Raji (cell line): ENCODE results near the gene CYSLTR2.

Source experiments
- POLR2A ChIP-seq: IDR thresholded peaks from 2 replicates; pipeline ENCODE4 v1.6.1; 2011; ENCODE audit warnings: low read depth, low read length, control low read depth; ENCODE audit not compliant: insufficient read depth

Gene CYSLTR2

DNA sequence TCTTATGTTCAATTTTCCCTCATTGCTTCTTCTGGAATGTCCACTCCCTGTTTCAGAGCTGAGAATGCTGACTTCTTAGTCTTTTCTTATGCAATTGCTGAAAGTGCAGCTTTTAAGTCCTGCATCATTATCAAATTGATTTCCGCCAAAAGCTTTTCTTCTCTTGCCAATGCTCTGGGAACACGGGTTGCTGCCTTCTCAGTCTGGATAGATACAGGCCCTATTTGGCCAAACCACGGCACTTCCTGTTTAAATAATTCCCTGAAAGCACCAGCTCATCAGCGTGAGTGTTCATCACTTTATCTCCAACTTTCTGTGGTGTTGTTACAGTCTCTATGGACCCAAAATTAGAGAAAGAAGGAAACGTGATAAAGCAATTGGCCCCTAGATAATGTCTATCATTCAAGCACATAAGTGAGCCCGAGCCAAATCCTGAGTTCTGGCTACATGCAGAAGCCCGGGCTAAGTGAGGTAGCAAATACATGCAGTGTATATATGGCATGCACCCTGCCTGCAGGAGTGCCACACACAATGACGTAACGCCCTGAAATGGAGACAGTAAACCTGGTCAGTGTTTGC lies 85.7 kb downstream of the CYSLTR2 start:
- no peak for TF ChIP-seq POLR2A

DNA sequence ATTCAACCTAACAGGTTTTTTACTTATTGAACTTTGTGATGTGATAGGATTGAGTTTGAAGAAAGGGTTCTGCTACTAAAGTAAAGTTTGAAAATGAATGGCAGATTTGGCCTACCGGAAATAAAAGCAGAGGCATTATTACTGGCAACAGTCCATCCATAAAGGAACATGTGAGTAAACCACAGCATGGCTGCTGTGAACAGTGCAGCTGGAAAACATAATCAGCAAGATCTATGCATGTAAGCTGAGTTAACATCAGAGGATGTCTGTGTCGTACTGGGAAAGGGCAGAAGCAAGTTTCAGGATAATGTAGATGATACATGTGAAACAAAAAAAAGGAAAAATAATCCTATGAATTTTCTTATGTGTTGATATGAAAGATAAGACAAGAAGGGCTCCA lies 87.6 kb downstream of the CYSLTR2 start:
- TF ChIP-seq POLR2A: no peak

DNA sequence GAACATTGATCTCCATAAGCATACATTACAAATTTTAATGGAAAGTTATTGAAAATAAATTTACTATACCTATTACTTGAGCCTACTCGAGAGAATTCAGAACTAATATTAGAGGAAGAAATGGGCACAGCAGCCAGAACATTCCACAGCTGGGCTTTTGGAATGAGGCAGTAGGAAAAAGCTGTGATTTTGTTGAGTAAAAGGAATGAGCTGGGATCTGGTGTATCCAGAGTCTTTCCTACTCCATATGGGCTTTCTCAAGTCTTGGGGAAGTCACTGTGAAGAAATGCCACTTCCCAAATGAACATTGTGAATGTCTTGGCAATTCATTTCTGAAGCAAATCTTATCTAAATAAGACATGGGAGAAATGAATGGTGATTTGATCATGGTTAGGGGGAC lies 93.1 kb downstream of the CYSLTR2 start:
- no peak for TF ChIP-seq POLR2A

DNA sequence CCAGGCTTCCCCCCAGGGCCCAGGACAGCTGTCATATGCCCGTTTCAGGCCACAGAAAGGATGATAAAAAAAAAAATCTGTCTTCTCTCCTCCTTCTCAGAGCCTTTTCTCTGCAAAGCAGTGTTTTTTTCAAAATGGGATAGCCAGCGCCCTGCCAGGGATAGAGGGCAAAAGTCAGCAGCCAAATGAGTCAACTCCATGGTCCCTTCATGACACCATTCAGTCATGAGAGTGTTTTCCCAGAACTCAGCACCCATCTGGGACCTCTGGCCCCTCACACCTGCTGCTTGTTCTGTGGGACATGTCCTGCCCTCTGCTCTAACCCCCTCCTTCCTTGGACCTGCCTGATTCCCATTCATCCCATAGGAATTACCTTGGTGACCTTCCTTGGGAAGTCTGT lies 95.0 kb downstream of the CYSLTR2 start:
- no peak for TF ChIP-seq POLR2A

DNA sequence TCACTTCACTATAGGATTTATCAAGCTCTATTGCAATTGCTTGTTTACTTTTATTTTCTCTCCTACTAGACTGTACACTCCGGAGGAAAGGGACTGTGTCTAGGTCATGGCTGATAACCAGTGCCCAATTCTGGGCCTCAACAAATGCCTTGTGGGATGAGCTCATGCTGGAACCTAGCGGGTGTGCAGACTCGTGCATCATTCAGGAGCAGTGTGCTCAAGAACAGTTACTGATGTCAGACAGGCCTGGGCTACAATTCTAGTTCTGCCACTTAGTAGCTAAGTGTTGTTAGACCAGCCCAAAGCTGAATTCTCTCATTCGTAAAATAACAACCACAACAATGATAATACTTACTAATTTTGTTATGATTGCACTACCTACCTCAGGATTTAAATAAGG lies 95.4 kb downstream of the CYSLTR2 start:
- no peak for TF ChIP-seq POLR2A

DNA sequence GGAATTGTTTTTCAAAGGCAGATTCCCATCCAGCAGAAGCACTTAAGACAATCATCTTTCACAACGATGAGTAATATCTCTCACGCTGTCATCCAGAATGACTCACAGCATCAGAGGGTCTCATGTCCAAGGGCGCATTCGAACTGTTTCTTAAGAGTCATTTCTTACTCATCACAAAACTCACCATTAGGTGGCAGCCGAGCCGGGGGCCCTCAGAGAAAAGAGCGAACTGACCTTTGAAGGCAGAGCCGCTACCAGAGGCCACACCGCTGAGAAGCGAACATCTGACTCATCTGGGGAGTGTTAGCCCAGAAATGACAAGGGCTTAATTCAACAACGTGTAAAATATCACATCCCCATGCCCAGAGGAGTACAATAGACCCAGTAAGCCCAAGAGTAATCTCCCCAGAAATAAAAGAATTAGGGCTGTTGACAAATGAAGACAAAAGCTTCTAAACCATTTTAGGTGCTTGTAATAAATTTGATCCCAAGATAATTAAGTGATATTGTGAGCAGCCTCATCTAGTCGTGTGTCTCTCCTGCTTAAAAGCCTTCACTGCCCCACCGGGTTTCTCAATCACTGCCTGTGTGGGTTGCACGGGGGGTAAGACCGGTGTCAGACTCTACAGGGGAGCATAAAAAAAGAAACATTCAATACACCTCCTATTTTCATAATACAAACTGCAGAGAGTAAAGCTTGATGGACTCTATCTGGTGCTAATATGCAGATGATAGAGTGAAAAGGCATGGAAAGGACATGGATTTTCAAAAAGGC lies 96.2 kb downstream of the CYSLTR2 start:
- TF ChIP-seq POLR2A: no peak

DNA sequence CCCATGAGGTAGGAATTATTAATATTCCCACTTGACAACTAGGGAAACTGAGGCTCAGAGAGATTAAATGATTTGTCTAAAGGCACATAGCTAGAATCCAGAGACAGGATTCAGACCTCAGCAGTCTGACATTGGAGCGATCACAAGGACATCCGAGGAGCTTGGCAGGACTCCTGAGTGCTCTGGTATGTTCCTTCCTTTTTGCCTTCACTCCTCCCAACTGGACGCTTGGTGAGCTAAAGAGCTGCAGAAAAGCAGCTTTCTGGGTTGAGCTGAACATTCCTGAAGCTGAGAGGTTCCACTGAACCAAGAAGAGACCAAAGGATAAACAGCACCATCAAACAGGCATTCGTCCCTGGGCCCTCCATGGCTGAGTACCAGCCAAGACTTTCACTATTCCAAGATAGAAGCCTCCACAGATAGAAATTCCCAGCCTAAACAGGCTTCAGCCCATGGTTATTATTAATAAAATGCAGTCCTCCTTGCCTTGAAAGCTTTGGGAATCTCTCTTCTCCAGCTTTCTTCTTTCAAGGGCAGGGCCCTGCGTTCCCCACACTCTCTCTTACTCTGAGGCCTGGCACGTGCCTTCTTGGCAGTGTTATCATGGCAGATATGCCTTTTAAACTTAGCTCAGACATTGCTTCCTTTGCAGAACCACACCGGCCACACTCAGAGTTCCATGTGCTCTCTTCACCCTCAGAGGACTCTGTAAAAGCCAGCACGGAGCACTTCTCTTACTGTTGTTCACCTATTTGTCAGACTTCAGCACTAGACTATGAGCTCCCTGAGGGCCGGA lies 97.1 kb downstream of the CYSLTR2 start:
- TF ChIP-seq POLR2A: no peak

DNA sequence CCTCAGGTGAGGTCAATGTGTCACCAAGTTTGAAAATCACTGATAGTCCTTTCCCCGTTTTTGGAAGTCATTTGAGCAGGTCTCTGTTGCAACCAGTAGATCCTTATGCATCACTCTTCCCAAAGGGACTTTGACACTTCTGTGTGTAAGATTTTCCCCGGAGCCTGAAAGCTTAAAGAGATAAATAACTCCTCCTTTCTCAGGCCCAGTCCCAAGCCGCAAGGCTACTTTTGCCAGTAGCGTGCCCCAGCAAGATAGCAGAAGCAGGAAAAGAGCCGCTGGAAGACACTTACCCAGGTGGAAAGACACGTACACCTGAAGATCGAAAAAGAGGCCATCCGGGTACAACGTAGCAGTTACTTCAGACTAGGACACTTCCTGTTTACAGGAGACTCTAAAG lies 106.9 kb downstream of the CYSLTR2 start:
- no peak for TF ChIP-seq POLR2A
